ENCODE data around the gene PGF.
"Not testable (repeated sequence)": the region's sequence is repeated elsewhere in the genome, so short reads cannot be mapped to it uniquely, and the experiment has no call there.

Gene PGF

DNA sequence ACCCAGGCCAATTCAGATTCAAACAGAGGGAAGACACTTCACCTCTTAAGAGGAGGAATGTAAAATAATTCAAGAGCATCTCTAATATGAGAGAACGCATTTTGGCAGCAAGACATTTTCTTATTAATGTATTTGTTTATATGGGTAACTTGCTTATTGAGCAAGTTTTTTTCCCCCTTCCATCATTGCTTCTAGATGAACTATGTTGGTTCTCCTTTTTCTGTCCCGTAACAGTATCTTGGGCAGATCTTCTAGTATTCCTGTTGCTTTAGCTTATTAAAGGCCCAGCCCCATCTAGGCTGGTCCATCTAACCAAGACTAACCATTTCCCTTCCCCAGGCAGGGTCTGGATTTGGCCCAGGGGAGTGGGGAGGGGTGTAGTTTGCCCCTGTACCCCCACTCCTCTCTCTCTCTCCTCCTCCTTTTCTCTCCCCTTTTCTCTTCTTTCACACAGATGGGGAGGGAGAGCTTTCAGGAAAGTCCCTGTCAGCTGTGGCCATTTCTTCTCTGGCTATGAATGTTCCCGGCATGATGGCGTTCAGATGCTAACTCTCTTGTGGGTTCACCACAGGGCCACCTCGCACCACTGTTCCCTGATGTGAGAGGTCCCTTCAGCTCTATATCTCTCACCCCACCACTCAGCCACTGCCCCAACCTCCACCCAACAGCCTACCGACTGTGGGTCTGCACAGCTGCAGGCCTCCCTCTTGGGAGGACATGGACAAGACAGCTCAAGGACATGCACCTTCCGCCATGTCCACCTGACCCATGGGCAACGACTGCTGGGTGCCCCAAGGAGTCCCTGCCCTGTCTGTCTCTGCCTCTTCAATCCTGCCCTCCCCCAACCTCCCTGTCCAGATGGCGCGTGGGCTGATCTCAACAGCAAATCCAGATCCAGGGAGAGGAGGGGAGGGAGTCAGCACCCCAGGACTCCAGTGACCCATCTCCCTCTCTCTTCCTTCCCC, 16.6 kb downstream of the PGF start:
- no peak for FAIRE-seq

- FAIRE-seq = no peak
These were observed 18.2 kb downstream of the PGF start for GRCh38 chr14:74937171-74937570.

GRCh38 chr14:74936731-74937130, 18.7 kb downstream of the PGF start:
- FAIRE-seq = no peak

GRCh38 chr14:74936151-74936550, 19.2 kb downstream of the PGF start:
- no peak for FAIRE-seq

DNA sequence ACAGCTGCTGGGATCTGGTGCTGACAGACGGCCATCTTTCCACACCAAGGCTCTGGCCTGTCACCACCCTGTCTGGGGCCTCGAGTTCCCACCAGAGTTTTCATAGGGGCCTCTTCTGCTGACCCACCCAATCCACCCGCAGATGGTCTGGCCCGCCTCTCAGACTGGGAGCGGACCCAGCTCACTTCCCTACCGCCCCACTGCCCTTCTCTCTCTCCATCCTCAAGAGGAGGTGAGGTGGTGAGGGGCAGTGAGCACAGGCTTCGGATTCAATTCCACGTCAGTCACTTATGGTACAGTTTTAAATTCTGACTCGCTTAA, 20.1 kb downstream of the PGF start:
- no peak for FAIRE-seq

DNA sequence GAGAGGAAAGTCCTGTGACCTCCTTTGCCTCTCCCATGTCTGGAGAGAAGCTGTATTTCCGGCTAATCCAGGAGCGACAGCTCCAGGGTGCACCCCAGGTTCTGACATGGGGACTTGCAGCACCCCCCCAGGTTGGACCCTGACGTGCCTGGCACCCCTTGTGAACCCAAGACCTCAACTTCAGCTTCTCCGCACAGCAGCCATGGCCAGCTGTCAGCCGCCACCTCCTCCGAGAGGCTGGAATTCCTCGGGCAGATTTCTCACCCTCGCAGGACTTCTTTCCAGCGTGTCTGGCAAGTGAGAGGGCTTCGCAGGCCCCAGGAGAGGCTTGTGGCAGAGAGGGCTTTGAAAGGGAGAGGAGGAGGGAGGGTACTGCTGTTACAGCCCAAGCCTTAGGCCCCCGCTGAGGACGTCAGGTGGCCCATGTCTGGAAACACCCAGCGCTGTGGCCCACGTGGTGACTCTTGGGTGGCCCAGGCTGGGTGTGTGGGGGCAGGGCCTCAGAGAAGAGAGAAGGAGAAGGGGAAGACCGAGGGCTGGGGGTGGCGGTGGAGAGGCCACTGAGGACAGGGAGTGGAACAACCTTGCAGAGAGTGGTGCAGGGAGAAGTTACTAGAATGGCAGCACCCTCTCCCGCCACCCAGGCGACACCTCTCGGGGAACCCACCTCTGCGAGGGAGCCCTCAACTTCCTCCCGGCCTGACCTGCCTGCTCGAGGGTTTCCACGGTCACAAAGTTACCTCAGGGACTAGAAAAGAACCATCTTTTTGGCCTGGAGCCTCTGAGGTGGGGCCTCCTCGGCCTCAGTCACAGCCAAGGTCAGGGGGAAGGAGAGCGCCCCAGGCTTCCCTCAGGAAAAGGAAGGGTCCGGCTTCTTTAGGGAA, 20.7 kb downstream of the PGF start:
- FAIRE-seq = no peak

GRCh38 chr14:74934041-74934440, 21.4 kb downstream of the PGF start:
- FAIRE-seq = no peak

- not testable (repeated sequence) for FAIRE-seq
These were observed 22.5 kb downstream of the PGF start for GRCh38 chr14:74932936-74933335.

GRCh38 chr14:74932401-74932901, 22.9 kb downstream of the PGF start:
- no peak for FAIRE-seq

DNA sequence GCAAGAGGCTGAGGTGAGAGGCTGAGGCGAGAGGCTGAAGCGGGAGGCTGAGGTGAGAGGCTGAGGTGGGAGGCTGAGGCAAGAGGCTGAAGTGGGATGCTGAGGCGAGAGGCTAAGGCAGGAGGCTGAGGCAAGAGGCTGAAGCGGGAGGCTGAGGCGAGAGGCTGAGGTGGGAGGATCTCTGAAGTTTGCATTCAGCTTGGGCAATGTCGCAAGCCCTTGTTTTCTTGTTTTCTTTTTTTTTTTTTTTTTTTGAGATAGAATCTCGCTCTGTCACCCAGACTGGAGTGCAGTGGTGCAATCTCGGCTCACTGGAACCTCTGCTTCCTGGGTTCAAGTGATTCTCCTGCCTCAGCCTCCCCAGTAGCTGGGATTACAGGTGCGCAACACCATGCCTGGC, 23.7 kb downstream of the PGF start:
- not testable (repeated sequence) for FAIRE-seq

- no peak for FAIRE-seq
These were observed 26.2 kb downstream of the PGF start for GRCh38 chr14:74929242-74929641.

DNA sequence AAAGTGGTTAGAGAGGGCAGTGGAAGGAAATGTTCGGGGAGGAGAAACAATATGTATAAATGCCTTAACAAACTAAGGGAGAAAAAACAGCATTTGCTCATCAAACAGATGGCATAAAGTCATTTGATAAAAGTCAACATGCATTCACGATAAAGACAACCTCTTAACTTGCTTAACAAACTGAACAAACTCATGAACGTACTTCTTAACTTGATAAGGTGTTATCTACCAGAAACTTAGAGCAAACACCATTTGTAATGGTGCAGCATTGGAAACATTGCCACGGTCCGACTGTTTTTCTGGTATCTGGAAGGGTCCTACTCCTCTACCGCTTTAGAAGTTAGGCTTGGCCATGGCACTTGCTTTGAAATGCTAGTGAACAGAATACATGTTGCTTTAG, 28.2 kb downstream of the PGF start:
- no peak for FAIRE-seq

GRCh38 chr14:74924061-74924460, 31.3 kb downstream of the PGF start:
- FAIRE-seq = no peak

DNA sequence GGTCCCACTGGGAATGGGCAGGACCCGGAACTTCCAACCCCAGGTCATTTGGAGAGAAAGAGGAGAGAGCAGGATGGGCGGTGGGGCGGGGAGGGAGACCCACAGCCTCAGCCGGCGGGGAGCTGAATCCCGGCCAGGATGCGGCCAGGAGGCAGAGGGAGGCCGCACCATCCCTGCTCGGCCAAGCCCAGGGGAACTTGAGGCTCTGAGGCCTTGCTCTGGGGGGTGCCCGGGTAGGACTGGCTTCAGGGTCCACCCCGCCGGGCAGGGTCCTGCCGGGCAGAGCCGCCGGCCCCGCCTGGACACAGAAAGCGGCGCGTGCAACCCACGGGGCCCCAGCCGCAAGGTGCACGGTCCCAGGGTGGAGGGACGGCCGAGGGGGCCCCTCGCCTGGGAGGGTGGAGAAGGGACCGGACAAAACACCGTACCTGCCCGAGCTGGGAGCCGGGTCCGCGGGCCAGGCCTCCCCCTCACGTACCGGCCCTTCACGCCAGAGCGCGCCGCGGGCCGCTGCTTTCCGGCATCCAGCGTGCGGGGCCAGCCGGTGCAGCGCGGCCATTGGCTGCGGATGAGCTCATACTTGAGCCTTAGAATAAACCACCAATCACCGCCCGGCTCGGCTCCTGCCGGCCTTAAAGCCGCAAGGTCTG, 32.5 kb downstream of the PGF start, which contains the start of gene RPS6KL1:
Gene RPS6KL1, minus strand, starts transcription at position 509 of the 650 bp plus-strand sequence. CDS start 1,719 bp downstream, outside the sequence.
- FAIRE-seq = peak; percentile 34

DNA sequence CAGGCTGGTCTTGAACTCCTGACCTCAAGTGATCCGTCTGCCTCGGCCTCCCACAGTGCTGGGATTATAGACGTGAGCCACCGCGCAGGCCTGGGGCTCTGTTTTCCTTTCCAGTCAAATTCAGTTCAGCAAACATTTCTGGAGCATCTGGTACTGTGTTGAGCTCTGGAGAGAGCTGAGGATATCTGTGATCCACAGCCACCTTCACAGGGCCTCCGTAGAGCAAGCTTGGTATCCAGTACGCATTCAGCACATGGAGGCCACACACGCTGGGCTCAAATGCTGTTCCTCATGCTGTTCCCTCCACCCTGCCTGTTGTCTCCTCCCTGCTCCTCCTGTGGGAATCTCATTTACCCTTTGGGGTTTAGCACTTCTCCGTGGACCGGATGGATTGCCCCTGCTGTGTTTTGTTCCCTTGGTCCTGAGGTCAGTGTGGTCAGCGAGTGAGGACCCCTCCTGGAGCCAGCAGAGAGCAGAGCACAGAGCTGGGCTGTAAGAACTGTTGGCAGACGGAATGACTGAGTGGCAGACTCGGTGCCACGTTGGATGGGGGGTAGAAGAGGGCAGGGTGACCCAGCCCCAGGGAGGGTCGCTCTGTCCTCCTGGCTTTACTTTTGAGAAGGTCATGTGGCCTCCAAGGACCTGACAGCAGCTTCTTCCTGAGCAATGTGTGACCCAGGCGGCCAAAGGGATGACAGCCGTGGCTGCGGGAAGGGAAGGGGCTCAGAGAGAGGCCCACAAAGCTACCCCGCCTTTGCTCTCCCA, 33.2 kb downstream of the PGF start:
- FAIRE-seq = no peak

DNA sequence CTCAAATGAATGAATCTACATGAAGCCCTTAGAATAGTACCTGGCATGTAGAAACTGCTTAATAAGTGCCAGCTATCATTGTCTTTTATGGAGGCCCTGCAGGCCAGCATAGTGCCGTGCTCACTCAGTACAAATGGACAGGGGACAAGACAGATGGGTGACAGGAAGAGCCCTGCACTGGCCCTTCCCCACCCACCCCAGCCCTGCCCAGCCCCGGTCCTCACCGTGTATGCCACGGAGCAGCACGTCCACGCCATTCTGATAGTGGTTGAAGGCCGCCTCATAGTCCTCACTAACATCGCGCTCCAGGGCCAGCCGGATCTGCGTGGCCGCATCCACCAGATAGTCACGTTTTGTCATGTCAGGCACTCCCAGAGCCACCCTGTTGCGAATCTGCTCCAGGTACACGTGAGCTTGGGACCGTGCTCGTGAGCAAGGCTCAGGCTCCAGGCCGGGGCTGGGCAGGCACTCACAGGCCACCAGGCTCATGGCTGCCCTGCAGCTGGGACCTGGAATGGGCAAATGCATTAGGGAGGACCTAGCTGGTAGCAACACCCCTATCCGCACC, 34.3 kb downstream of the PGF start:
- FAIRE-seq = no peak

DNA sequence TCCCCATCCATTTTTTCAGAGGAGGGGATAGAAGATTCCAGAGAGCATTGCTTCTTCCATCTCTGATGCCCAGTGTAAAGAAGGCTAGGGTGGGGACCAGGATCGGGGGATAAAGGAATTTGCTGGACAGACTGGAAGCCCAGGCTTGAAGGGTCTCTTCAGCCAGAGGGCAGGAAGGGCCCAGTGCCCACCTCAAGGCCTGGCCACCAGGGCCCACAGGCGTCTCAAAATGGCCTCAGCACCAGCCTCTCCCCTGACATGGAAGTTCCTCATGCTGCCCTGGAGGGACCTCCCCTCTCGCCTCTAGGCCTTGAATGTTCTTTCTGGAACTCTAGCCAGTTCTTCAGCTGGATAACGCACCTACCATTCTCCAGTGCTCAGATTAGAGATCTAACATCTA, 35.1 kb downstream of the PGF start:
- FAIRE-seq = no peak

DNA sequence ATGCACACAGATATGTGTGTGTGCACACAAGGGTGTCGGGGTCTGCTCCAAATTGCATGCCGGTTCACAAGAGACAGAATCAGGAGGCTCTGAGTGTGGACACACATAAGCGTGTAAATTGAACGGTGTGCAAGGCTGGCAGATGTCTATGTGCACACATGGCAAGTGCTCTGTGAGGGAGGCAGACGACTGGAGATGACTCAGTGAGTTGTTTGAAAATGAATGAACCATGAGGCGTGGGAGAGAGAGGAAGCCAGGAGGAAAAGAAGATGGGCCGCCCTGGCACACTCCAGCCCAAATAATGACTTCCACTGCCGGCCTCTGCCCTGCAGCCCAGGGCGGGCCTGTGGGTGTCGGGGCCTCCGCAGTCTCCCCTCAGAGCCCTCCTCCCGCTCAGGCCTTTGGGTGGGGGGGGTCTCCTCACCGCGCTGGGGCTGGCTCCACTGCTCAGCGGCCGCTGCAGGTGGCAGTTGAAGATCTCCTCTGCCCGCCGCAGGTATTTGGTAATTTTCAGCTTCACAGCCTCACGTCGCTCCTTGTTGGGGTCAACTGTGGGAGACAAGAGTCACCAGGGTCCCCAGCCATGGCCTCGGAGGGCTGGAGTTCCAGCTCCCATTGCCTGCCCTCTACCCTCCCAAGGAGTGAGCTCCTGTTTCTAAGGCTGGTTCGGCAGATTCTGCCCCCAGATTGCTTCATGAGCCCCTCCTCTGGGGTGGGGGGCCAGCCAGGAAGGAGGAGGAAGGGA, 35.8 kb downstream of the PGF start:
- no peak for FAIRE-seq

GRCh38 chr14:74918380-74918779, 37.0 kb downstream of the PGF start:
- FAIRE-seq = no peak

GRCh38 chr14:74917646-74918081, 37.7 kb downstream of the PGF start:
- no peak for FAIRE-seq

- FAIRE-seq = no peak
These were observed 38.2 kb downstream of the PGF start for GRCh38 chr14:74917178-74917543.

Measured in G401.6 (cell line).